GM21737 (cell line): Measurements from ENCODE around the gene FHOD3.

ENCODE experiments used
- ATAC-seq: cut with Tn5 transposase; IDR thresholded peaks from one replicate; pipeline ENCODE4 v1.9.1; 2021; ENCODE audit warnings: mild to moderate bottlenecking, moderate library complexity; ENCODE audit not compliant: unreplicated experiment

Gene FHOD3

DNA sequence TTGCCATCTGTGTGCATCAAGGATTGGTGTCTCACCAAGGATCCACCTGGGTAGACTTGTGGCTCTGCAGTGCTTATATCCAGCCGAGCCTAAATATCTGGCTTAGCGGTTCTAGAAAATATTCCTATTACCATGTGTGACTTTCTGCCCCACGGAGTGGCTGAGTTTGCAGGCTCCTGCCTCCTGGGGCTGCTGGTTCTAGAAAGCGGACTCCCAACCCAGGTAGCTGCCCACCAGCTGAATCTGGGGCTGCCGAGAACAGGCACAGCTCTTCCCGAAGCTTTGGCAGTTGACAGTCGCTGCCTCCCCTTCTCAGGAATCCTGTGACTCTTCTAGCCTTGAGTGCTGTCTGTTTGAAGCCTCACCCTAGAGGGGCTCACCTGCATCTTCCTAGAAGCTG, 426.7 kb downstream of the FHOD3 start:
- no peak for ATAC-seq

DNA sequence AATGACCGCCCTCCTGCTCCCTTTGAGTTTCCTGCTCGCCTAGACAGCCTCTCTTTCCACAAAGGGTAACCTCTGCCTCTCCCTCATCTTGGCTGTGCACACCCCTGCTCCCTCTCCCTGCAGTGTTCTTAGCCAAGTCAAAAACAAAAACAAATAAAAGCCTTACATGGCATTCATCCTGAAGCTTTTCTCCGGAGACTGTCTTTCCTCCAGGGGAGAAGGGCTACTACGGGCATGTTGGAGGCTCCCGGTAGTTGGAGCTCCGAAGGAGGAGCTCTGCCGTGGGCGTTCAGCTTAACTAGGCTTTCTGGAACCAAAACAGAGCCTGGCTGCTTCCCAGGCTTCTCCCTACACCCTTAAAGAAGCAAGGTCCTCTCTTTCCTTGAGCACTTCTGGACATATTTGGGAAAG, 427.1 kb downstream of the FHOD3 start:
- ATAC-seq = no peak

DNA sequence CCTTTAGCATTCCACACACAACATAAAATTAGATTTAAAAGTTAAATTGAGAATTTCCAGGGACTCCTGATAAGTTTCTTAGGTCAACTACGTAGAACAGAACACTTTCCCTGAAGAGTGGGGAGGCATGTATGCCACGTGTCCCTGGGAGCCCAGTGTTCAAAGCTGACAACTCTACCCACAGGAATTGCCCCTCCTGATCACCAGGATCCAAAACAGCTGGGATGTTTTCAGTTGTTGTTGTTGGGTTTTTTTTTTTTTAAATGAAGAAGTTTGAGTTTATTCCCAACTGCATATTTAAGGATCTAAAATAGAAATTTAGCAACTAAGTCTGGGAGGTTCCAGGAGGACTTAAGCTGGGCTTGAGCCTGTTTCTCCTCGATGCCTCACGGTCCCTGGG, 430.8 kb downstream of the FHOD3 start:
- no peak for ATAC-seq

DNA sequence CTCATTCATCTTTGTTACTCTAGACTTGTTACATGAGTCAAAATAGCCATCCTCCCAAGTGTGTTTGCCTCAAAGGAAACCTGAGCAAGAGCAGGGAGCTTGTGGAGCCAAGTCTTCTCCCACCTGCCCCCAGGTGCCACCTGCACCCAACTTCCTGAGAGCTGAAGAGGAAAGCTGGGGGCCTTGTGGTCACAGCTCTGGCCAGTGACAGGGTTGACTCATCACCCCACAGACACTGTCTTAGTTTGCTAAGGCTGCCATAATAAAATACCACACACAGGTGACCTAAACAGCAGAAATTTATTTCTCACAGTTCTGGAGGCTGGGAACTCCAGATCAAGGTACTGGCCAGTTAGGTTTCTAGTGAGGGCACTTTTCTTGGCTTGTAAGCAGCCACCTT, 431.7 kb downstream of the FHOD3 start:
- no peak for ATAC-seq

DNA sequence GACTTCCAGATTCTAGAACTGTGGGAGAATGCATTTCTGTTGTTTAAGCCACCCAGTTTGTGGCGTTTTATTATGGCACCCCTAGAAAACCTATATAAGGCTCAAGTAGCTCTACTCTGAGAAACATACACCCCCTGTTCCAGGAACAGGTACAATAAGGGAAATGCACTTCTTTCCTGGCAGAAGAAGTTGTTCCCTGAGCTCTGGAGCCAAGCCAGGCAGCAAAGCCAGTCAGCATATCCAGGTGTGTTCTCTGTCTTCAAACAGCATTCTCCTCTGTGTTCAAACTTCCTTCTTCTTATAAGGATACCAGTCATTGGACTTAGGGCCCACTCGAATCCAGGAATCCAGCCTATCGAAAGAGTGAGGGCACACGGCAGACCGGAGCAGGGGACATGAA, 434.8 kb downstream of the FHOD3 start:
- ATAC-seq = no peak

DNA sequence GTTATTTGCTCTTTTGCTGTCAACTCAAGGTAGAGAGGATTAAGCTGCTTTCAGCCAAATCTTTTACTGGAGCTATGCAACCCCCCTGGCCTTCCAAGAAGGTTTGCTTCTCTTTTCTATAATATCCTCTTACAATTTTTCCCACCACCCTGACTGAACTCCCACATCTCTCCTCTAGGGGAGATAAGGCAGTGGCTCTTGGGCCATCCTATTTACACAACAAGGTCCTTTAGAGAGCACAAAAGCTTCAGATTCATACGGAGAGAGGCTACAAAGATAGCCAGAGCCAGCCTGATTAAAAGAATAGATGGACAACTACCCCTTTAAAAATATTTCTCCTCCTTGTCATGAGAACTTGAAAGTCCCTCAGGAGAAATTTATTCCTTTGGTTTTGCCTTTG, 435.6 kb downstream of the FHOD3 start:
- no peak for ATAC-seq

DNA sequence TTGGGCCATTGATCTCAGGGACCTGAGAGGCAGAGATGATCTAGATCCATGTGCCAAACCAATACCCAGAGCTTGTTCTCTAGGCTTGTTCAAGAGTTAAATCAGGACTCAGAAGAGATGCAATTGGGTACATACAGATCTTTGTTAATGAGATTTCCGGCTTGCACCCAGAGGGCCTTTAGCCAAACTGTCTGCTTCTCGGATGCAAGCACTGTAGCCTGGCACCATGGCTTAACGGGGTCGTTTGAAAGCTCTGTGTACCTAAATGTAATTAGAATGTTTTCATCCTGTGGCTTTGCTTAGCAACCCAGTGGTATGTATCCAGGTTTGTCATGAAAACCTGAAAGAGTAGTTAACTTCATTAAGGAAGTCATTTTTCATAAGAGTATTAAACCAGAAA, 437.1 kb downstream of the FHOD3 start:
- no peak for ATAC-seq

DNA sequence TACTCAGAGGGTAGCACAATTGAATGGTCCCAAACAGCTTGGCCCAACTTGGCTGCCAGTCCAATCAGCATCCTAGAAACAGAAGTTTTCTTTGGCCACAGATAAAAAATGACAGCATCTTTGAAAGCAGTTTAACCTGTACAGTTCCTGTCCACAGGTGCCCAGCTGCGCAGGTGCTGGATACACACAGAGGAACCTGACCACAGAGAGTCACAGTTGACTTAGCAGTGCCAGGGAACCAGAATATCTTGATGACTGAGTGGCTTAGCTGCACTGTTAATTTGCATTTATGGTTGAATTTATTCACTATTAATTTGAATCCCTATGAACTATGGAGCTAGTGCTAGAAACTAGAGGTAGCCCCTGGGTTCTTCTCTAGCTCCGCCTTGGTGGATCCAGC, 437.6 kb downstream of the FHOD3 start:
- ATAC-seq = no peak

DNA sequence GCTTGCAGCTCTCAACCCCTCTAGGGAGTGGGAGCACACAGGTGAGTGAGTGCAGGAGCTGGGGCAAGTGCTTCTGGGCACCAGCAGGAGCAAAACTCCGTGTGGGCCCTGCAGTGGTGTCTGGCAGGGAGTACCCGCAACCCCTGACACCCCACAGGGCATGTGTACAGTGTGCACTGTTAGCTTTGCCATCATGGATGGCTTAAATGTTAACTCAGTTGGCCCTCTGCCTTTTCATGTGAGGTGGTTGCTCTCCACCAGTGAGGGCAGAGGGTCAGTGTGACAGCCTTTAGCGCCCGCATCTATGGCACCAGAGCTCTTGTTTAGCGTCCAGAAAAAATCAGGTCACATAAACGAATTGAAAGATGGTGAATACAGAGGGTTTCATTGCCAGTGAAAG, 438.6 kb downstream of the FHOD3 start:
- ATAC-seq = no peak

DNA sequence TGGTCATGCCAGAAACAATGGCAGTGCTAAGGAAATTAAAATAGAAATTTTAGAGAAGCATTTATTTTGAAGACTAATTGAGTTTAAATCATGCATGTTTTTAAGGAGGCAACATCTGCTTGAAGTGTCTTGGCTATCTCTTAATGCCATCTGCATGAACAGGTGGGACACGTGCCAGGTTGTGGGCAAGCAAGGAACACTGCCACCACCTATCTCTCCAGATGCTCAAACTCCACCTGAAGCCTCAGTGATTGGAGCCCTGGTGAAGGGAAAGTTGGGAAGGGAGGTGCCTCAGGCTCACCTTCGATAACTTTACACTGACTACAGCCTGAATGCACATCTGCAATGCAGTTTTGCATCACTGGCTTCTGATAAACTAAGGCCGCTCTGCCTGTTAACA, 439.8 kb downstream of the FHOD3 start:
- no peak for ATAC-seq

DNA sequence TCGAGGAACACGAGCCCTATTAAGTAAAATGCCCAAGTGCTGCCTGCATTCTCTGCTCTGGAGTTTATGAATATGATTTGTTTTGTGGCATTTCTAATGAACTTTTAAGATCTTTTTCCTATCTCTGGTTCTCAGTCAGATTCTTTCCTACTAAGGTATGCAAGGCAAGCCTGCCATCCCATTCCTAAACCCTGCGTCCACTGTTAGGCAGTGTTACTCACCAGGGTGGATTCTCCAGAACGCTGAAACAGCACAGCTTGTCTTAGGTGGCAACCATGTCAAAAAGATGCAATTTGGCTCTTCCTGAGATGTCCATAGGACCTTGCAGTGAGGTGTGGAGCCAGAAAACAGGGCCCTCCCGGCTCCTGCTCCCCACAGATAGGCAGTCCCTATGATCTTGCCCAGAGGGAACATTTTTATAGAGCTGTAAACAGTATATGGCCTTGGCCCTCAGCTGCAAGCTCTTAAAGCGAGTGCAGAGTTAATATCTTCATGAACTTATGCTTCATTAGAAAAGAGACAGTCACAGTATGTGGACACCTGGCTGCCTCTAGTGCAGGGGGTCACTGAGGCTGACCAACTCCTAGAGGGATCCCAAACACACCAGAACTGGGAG, 446.9 kb downstream of the FHOD3 start:
- no peak for ATAC-seq

DNA sequence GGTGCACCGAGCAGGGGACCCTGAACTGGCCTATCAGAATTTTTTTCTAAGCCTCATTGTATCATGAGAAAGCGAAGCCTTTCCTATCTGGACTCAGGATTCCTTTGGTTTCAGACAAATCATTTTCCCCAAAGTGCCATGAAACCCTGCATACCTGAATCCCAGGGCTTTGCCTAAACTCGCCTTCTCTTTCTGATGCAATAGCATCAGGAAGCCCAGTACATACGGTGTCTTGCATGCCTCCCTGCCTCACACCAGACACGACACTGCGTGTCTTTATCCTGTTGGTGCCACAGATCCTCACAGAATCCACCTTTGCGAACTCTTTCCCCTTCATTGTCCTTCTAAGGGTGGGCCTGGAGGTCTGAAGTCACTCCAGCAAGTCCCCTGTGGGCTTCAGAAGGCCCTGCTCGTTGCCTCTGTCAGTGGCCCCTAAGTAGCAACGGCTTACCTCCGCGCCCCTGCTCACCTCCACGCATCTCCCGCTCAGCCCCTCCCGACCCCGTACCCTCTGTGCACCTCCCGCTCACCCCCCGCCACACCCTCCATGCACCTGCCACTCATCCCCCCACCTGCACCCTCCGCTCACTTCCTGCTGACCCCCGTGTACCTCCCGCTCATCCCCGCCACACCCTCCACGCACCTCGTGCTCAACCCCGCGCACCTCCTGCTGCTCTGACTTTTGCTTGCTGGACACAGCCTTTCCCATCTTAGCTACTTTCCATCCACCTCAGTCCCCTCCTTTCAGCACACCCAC, 447.9 kb downstream of the FHOD3 start:
- no peak for ATAC-seq

DNA sequence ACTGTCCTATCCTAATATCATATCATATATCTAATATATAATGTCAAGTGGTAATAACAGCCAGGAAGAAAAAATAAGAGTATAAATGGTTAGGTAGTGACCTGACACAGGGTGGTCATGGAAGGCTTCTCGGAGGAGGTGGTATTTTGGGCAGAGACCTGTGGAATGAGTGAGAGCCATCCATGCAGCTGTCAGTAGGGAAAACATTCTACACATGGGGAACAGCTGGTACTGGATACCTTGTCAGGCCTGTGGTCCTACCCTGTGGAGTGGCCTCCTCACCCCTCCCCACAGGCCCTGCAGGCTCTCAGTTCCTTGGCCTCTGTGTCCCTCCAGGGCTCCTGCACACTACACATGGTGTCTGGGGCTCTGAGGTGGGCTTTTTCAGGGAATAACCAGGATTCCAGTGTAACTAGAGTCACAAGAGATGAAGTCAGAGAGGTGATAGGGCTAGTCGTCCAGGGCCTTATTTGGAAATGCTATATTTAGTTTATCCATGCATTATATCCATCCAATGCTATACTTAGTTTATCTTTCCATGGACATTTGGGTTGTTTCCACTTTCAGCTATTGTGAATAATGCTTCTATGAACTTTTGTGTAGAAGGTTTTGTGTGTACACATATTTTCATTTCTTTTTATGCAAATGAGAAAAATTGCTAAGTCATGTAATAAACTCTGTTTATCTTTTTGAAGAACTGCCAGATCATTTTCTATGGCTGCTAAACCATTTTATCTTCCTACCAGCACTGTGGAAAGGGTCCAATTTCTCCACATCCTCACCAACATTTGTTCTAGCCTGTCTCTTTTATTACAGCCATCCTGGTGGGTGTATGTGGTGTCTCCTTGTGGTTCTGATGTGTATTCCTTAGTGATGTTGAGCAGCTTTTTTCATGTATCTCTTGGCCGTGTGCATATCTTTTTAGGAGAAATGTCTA, 455.7 kb downstream of the FHOD3 start:
- ATAC-seq = no peak

DNA sequence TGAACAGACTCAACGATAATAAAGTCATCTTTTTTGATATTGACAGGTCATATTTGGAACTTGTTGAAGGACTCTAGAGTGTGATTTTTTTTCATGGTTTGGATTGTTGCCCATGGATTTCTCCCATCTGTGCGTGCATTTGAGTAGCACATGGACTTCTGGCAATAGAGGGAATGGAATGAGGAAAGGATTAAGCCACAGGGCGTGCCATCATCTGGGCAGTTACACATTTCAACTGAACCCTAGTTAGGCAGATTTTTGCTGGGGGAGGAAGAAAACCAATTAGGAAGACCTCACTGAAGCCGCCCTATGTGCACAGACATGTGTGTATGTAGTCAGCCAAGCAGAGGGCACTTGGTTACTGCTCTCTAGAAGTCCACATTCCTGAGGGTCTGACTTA, 458.7 kb downstream of the FHOD3 start:
- no peak for ATAC-seq

DNA sequence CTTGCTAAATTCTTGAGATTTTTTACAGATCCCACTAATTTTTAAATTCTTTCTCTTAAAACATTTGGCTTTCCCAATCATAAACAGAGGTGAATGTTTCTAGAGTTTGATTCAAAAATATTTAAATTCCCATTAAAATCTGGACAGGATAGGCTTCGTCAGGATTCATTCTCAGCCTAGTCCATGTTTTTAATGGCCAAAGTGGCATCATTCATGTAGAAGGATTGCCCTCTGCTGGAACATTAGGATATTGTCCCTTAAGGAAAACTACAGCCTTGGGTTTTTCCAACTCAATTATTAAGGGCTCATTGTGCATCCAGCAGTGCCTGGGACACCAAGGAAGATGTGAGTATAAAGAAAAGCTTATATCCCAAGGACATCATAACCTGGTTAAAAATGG, 459.6 kb downstream of the FHOD3 start:
- ATAC-seq = no peak

DNA sequence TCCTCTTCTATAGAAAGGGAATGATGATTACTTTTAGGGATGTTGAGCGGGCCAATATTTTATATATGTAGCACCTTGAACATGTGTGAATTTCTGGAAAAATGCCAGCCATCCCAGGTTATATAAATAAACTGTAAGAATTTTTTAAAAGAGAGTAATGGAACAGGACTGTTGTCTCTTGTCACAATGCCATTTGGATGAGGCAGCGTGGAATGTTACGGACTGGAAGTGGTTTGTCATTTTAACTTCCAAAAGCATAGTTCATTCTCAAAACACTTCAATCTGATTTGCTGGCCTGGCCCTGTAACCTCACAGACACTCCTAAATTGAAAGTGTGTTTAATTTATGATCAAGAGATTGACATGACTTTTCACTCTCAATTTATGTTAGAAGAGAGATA, 460.5 kb downstream of the FHOD3 start:
- no peak for ATAC-seq

DNA sequence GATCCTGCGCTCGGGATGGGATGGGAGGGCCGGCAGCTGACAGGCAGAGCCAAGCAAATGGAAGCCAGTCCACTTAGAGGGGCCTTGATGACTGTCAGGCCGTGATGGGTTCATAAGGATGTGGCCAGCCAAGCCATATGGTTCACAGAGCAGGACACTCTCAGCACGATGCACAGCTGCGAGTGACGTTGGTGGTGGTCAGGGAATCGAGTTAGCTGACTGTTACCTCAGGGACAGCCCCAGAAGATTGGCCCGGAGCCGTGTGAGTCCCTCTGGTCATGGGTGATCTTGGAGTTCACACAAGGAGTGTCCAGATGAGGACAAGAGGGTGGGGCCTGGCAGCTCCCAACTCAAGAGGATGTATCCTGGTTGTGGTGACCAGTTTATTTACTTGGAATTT, 461.1 kb downstream of the FHOD3 start:
- no peak for ATAC-seq

DNA sequence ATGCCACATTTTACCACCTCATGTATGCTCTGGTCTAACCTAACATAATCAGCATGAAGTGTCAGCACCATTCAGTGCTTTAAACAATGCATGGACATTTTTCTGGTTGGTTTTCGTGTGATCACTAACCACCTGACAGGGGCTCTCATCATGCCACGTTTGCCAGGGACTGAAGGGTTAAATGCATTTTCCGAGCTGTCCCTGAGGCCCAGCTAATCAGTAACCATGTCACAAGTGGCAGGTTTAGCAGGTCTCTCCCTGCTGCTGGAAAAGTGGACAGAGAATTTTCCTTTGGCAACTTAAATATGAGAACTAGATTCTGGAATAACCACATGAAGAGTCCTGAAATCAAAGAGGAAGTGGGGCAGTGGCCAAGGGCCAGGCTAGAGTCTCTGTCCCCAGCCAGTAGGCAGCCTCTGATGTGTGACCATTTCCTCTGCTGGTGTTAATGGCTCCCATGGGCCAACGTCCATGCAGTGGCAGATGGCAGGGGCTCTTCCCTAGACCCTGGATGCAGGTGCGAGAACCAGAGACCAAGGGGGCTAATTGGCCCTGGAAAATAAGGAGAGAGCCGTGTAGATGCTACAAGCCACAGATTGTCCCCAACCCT, 461.8 kb downstream of the FHOD3 start:
- no peak for ATAC-seq

DNA sequence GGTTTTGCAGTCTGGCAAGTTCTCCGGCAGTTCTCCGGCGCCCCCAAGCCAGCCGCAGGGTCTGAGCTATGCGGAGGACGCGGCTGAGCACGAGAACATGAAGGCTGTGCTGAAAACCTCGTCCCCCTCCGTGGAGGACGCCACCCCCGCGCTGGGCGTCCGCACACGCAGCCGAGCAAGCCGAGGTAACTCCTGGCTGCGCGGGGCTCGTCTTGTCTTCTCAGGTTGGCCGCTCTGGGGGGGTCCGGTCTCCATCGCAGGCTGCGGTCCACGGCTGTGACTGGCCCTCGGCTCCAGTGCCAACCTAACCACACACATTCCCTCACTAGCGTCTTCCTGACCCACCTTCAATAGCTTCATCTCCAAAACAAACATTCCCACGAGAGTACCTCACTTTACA, 463.1 kb downstream of the FHOD3 start:
- ATAC-seq = no peak

DNA sequence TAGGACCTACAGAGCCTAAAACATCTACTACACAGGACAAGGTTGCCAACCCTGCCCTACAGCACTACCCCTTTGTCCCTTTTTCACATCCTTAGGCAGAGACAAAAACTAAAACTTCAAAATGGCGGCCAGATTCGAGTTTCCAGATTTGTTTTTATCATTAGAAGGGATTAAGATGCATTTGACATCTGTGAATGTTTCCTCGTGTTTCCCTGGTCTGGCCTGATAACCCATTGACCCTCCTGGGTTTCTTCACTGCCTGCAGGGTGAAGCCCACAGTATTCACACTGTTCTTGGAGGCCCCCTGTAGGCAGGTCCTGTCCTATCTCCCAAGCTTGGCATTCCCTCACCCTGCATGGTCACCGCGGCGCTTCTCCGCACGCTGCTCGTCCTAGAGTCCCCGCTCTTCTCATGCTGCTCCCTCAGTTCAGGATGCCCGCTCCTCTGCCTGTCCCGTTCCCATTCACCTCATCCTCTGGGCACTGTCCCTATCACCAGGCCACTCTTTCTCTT, 463.7 kb downstream of the FHOD3 start:
- ATAC-seq = no peak

DNA sequence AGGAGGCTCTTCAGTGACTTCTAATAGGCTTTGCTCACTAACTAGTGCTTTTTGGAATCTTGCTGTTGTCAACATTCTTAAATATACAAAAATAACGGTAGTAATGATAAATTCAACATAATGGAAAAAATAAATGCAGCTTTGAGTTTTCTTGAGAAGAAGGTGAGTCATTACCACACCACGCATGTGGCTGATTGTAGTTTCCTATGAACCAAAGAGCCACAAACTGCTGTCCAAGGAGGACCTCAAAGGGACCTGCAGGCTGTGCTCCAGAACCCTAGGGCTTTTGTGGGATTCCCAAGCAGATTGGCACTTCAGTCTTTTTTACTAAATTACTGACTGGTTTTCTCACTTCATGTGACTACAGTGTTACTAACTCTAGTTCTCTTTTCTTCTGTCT, 464.6 kb downstream of the FHOD3 start:
- ATAC-seq = no peak
